Kidney epithelial cell (primary cell): ENCODE results near the gene GTPBP10. TPM values are rescaled to one million over a fixed set of nuclear protein-coding genes. Genes with fewer than 3 reads are reported as not detected.

Experiments
- DNase-seq: peaks from one replicate; pipeline ENCODE4 v3.0.0-alpha.2; 2010; ENCODE audit warnings: low read depth
- H3K27me3 ChIP-seq: 2 replicates; pipeline ENCODE4 v1.6.0; 2011; ENCODE audit warnings: low read length; ENCODE audit not compliant: control insufficient read depth, insufficient read depth
- H3K36me3 ChIP-seq: 2 replicates; pipeline ENCODE4 v1.5.1; 2011; ENCODE audit warnings: low read length; ENCODE audit not compliant: control insufficient read depth, insufficient read depth
- H3K4me3 ChIP-seq: 2 replicates; pipeline ENCODE4 v1.5.1; 2011; ENCODE audit warnings: low read depth, mild to moderate bottlenecking, control low read depth, low read length
- CTCF ChIP-seq: IDR thresholded peaks from 2 replicates; pipeline ENCODE4 v1.5.1; 2011; ENCODE audit warnings: mild to moderate bottlenecking, moderate library complexity, low read length, control low read depth, inconsistent platforms; ENCODE audit not compliant: insufficient read depth, poor library complexity, severe bottlenecking
- total RNA-seq: library from RNA; depleted of rRNA; stranded (reverse); fragments of >200 nt; gene quantifications from 2 replicates; pipeline ENCODE4 v1.2.3, GENCODE V29; 2015

Gene GTPBP10
- total RNA-seq, 1 donor from 2014 or later, result 11.9 TPM

DNA sequence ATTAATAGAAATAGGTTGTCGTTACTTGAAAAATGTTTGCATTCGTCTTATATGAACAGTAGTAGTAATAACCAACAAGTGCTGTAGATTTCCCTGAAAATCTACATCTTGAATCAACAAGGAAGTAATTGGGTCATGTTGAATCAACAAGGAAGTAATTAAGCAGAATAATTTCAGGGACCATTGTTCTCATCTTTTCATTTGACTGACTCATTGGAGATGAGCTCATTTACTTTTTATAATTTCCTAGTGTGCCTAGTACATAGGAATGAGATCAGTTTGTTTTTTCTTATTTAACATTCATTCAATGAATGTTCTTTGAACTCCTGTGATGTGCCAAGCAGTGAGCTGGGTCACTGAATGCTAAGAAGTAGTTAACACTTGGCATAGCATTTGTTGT, 65.0 kb downstream of the GTPBP10 start:
- peak; percentile 29 for DNase-seq

GRCh38 chr7:90412458-90413184, 66.1 kb downstream of the GTPBP10 start:
- Histone ChIP-seq H3K27me3 (no peaks in the 10 kb centered on the region), H3K36me3 (peaks cover 2% of the 10 kb centered on the region), H3K4me3 (no peak overlapping the region)
- TF ChIP-seq CTCF, result peak; percentile 35
- no peak for DNase-seq

More for the DNA sequence above, 65.0 kb downstream of the GTPBP10 start:
- no peaks in the 10 kb centered on the region for H3K27me3 ChIP-seq
- TF ChIP-seq CTCF, result no peak
- H3K36me3 ChIP-seq, result peaks cover 2% of the 10 kb centered on the region
- H3K4me3 ChIP-seq, result no peak overlapping the region

GRCh38 chr7:90413185-90413528, 66.6 kb downstream of the GTPBP10 start:
- H3K36me3 ChIP-seq, result peaks cover 2% of the 10 kb centered on the region
- TF ChIP-seq CTCF, result no peak
- H3K27me3 ChIP-seq, result no peaks in the 10 kb centered on the region
- no peak for DNase-seq
- no peak overlapping the region for H3K4me3 ChIP-seq

GRCh38 chr7:90421651-90422050, 75.1 kb downstream of the GTPBP10 start:
- no peak for DNase-seq
- H3K27me3 ChIP-seq, result no peaks in the 10 kb centered on the region
- no peak for TF ChIP-seq CTCF

GRCh38 chr7:90424720-90425119, 78.2 kb downstream of the GTPBP10 start:
- DNase-seq, result no peak
- TF ChIP-seq CTCF, result no peak
- H3K4me3 ChIP-seq, result no peak overlapping the region
- H3K36me3 ChIP-seq, result no peaks in the 10 kb centered on the region
- H3K27me3 ChIP-seq, result no peaks in the 10 kb centered on the region

More at GRCh38 chr7:90421651-90422050, 75.1 kb downstream of the GTPBP10 start:
- Histone ChIP-seq H3K36me3 (no peaks in the 10 kb centered on the region), H3K4me3 (no peak overlapping the region)

DNA sequence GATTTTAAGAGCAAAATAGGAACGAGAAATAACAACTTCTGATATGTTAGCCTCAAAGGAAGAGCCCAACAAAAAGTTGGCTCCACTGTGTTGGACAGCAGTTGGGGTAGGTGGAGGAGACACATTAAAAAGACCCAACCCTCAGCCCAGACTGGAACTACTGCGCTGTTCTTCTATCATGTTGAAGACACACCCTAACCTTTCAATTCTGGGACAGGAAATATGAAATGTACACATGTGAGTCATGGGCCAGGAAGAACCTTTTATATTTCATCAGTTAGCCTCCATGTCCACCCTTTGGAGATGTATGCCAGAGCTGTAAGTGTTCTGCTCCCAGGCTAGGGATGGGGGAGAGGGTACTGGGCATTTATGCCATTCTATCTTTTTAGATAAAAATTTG, 78.9 kb downstream of the GTPBP10 start:
- TF ChIP-seq CTCF, result no peak
- DNase-seq, result no peak
- Histone ChIP-seq H3K4me3 (no peak overlapping the region), H3K36me3 (no peaks in the 10 kb centered on the region), H3K27me3 (no peaks in the 10 kb centered on the region)
